ENCODE data around the gene P2RX1. TPM values are rescaled to one million over a fixed set of nuclear protein-coding genes. Genes with fewer than 3 reads are reported as not detected.

Gene P2RX1
- total RNA-seq, 4 donors from 2014 or later, result 1.2 to 18.8 (median 9.9) TPM

- peak; percentile 70 to 71 for DNase-seq
- H3K27ac ChIP-seq, result peak overlapping the region in 1 of 2 donors; percentile 25
- no peaks in the 10 kb centered on the region for H3K9me3 ChIP-seq
- no peaks in the 10 kb centered on the region for H3K4me1 ChIP-seq
- intact Hi-C loops (cut with DNase I; ENCODE audit: low total_unique reads), result loop anchor here (2.0 kb wide), 1 partner anchor 91 kb away; no protein-coding TSS in a partner anchor
- no peak overlapping the region for H3K4me3 ChIP-seq
- H3K36me3 ChIP-seq, result no peaks in the 10 kb centered on the region
- H3K27me3 ChIP-seq, result no peaks in the 10 kb centered on the region
- peak; percentile 88 to 96 (median 93) for TF ChIP-seq CTCF (IDR thresholded peaks at IDR 0.05)
- no peak for TF ChIP-seq POLR2A (IDR thresholded peaks at IDR 0.05)
Measured at GRCh38 chr17:3913531-3914311, 2.5 kb downstream of the P2RX1 start.

- H3K4me1 ChIP-seq, result no peaks in the 10 kb centered on the region
- no peak for DNase-seq
- no peaks in the 10 kb centered on the region for H3K36me3 ChIP-seq
- H3K4me3 ChIP-seq, result no peak overlapping the region
- no peak for TF ChIP-seq CTCF (IDR thresholded peaks at IDR 0.05)
- TF ChIP-seq POLR2A (IDR thresholded peaks at IDR 0.05), result no peak
- intact Hi-C loops (cut with DNase I; ENCODE audit: low total_unique reads), result loop anchor here (2.0 kb wide), 1 partner anchor 92 kb away; no protein-coding TSS in a partner anchor
- H3K27me3 ChIP-seq, result no peaks in the 10 kb centered on the region
- H3K27ac ChIP-seq, result no peak overlapping the region
- H3K9me3 ChIP-seq, result no peaks in the 10 kb centered on the region
Measured at GRCh38 chr17:3912827-3913226, 3.4 kb downstream of the P2RX1 start.

- Histone ChIP-seq H3K27ac (no peak overlapping the region), H3K27me3 (no peaks in the 10 kb centered on the region), H3K36me3 (no peaks in the 10 kb centered on the region), H3K9me3 (no peaks in the 10 kb centered on the region), H3K4me1 (no peaks in the 10 kb centered on the region), H3K4me3 (no peak overlapping the region)
- no peak for DNase-seq
- intact Hi-C loops (cut with DNase I; ENCODE audit: low total_unique reads), result loop anchor here (2.0 kb wide), 1 partner anchor 93 kb away; no protein-coding TSS in a partner anchor
- no peak for TF ChIP-seq POLR2A (IDR thresholded peaks at IDR 0.05)
- TF ChIP-seq CTCF (IDR thresholded peaks at IDR 0.05), result no peak
Measured at GRCh38 chr17:3911271-3912053, 4.8 kb downstream of the P2RX1 start.

- no peak for DNase-seq
- Histone ChIP-seq H3K27me3 (no peaks in the 10 kb centered on the region), H3K36me3 (no peaks in the 10 kb centered on the region), H3K4me1 (no peaks in the 10 kb centered on the region), H3K9me3 (no peaks in the 10 kb centered on the region), H3K4me3 (no peak overlapping the region), H3K27ac (no peak overlapping the region)
- TF ChIP-seq POLR2A (IDR thresholded peaks at IDR 0.05) (no peak), CTCF (IDR thresholded peaks at IDR 0.05) (no peak)
- intact Hi-C loops (cut with DNase I; ENCODE audit: low total_unique reads), result no loop called here
Measured at GRCh38 chr17:3910420-3911270, 5.6 kb downstream of the P2RX1 start.

All from uterus (tissue), 4 donors.